ENCODE measurements around the gene EVPL. TPM values are rescaled to one million over a fixed set of nuclear protein-coding genes. Genes with fewer than 3 reads are reported as not detected.

Gene EVPL
- total RNA-seq, 1 donor from 2014 or later: not detected

DNA sequence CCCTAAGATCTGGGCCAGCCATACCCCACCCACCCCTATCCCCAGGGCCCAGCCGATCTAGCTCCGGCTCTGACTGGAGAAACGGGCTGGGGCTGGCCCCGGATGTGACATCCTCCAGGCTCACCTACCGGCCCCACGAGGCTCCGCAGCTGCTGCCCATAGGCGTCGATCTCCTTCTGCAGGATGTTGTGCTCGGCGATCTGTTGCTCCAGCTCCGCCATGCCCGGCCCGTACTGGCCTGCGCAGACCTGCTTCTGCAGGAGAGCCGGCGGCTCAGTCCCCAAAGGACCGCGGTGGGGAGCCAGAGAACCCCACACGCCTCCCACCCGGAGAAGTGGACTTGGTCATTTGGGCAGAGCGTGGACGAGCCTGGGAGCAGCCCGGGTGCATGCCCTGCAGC lies 4.8 kb downstream of the EVPL start:
- Histone ChIP-seq H3K27ac (ENCODE audit: low read depth, low read length) (no peak overlapping the region), H3K36me3 (ENCODE audit: insufficient read depth, low read length) (no peaks in the 10 kb centered on the region), H4K20me1 (ENCODE audit: insufficient read depth, low read length) (no peaks in the 10 kb centered on the region), H3K9ac (ENCODE audit: low read length) (no peak overlapping the region), H3K4me1 (ENCODE audit: insufficient read depth, low read length) (no peaks in the 10 kb centered on the region), H3K9me3 (ENCODE audit: insufficient read depth, low read depth, low read length) (no peaks in the 10 kb centered on the region), H3K79me2 (ENCODE audit: insufficient read depth, low read length) (no peaks in the 10 kb centered on the region), H3K4me3 (ENCODE audit: insufficient read depth, low read depth, low read length) (no peak overlapping the region), H3K27me3 (ENCODE audit: insufficient read depth, low read length) (no peaks in the 10 kb centered on the region), H3K4me2 (ENCODE audit: low read length) (no peak overlapping the region), H2AFZ (ENCODE audit: low read depth, low read length) (no peak overlapping the region)
- Mint-ChIP-seq H3K9me3 (ENCODE audit: unreplicated experiment) (no peaks in the 10 kb centered on the region), H3K4me3 (ENCODE audit: unreplicated experiment) (no peak overlapping the region), H3K27me3 (ENCODE audit: low read depth, unreplicated experiment) (peaks cover 19% of the 10 kb centered on the region), H3K36me3 (ENCODE audit: low read depth, unreplicated experiment) (no peaks in the 10 kb centered on the region), H3K4me1 (ENCODE audit: low read depth, unreplicated experiment) (no peaks in the 10 kb centered on the region), H3K27ac (ENCODE audit: unreplicated experiment) (no peak overlapping the region)
- no peak for TF ChIP-seq EZH2 (IDR thresholded peaks at IDR 0.05; ENCODE audit: insufficient read depth, low read length)
- TF ChIP-seq, protein P1, sequence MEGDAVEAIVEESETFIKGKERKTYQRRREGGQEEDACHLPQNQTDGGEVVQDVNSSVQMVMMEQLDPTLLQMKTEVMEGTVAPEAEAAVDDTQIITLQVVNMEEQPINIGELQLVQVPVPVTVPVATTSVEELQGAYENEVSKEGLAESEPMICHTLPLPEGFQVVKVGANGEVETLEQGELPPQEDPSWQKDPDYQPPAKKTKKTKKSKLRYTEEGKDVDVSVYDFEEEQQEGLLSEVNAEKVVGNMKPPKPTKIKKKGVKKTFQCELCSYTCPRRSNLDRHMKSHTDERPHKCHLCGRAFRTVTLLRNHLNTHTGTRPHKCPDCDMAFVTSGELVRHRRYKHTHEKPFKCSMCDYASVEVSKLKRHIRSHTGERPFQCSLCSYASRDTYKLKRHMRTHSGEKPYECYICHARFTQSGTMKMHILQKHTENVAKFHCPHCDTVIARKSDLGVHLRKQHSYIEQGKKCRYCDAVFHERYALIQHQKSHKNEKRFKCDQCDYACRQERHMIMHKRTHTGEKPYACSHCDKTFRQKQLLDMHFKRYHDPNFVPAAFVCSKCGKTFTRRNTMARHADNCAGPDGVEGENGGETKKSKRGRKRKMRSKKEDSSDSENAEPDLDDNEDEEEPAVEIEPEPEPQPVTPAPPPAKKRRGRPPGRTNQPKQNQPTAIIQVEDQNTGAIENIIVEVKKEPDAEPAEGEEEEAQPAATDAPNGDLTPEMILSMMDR (IDR thresholded peaks at IDR 0.05; ENCODE audit: insufficient read depth, low read depth, low read length): no peak
- FAIRE-seq (no peak), DNase-seq (ENCODE audit: low read depth) (no peak)

DNA sequence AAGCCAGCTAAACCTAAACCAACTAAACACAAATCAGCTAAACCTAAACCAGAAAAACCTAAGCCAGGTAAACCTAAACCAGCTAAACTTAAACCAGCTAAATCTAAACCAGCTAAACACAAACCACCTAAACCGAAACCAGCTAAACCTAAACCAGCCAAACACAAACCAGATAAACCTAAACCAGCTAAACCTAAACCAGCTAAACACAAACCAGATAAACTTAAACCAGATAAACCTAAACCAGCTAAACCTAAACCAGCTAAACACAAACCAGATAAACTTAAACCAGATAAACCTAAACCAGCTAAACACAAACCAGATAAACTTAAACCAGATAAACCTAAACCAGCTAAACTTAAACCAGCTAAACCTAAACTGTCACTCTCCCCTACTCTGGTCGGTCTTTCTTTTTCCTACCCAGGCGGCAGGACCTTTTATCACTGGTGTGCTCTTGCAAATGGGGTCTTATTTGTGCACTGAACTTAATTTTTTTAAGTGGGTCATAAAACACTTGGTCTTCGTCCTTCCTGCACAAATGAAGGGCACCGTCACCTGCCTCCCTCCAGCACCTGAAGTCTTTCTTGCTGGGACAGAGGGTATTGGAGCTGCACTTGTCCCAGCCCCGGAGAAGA lies 7.2 kb downstream of the EVPL start:
- Histone ChIP-seq H3K4me2 (ENCODE audit: low read length) (no peak overlapping the region), H3K27ac (ENCODE audit: low read depth, low read length) (no peak overlapping the region), H2AFZ (ENCODE audit: low read depth, low read length) (no peak overlapping the region), H3K79me2 (ENCODE audit: insufficient read depth, low read length) (no peaks in the 10 kb centered on the region), H3K9me3 (ENCODE audit: insufficient read depth, low read depth, low read length) (no peaks in the 10 kb centered on the region), H3K36me3 (ENCODE audit: insufficient read depth, low read length) (no peaks in the 10 kb centered on the region), H3K27me3 (ENCODE audit: insufficient read depth, low read length) (no peaks in the 10 kb centered on the region), H4K20me1 (ENCODE audit: insufficient read depth, low read length) (no peaks in the 10 kb centered on the region), H3K9ac (ENCODE audit: low read length) (no peak overlapping the region), H3K4me1 (ENCODE audit: insufficient read depth, low read length) (no peaks in the 10 kb centered on the region), H3K4me3 (ENCODE audit: insufficient read depth, low read depth, low read length) (no peak overlapping the region)
- Mint-ChIP-seq H3K27me3 (ENCODE audit: low read depth, unreplicated experiment) (peaks cover 29% of the 10 kb centered on the region), H3K9me3 (ENCODE audit: unreplicated experiment) (no peaks in the 10 kb centered on the region), H3K27ac (ENCODE audit: unreplicated experiment) (no peak overlapping the region), H3K4me3 (ENCODE audit: unreplicated experiment) (no peak overlapping the region), H3K4me1 (ENCODE audit: low read depth, unreplicated experiment) (no peaks in the 10 kb centered on the region), H3K36me3 (ENCODE audit: low read depth, unreplicated experiment) (no peaks in the 10 kb centered on the region)
- FAIRE-seq (no peak), DNase-seq (ENCODE audit: low read depth) (no peak)
- no peak for TF ChIP-seq EZH2 (IDR thresholded peaks at IDR 0.05; ENCODE audit: insufficient read depth, low read length)
- TF ChIP-seq, protein P1 (IDR thresholded peaks at IDR 0.05; ENCODE audit: insufficient read depth, low read depth, low read length): no peak

DNA sequence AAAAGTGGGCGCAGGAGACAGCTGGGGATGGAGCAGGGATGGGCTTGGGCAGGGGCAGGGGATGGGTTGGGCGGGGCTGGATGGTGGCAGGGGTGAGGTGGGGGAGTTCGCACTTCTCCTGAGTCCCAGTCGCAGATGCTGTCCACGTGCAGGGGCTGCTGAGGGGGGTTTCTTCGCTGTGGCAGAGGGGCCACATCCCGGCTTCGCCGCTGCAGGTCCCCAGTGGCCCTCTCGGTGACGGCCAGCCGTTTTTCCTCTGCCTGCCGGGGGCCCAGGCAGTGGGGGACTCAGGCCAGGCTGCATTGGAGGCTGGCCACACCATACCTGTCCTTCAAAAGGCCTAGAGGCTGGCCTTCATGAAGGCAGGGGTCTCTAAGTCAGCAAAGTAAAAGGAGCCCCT lies 8.3 kb downstream of the EVPL start:
- Histone ChIP-seq H4K20me1 (ENCODE audit: insufficient read depth, low read length) (no peaks in the 10 kb centered on the region), H3K9me3 (ENCODE audit: insufficient read depth, low read depth, low read length) (no peaks in the 10 kb centered on the region), H3K4me2 (ENCODE audit: low read length) (no peak overlapping the region), H3K9ac (ENCODE audit: low read length) (no peak overlapping the region), H3K4me3 (ENCODE audit: insufficient read depth, low read depth, low read length) (no peak overlapping the region), H3K79me2 (ENCODE audit: insufficient read depth, low read length) (no peaks in the 10 kb centered on the region), H3K36me3 (ENCODE audit: insufficient read depth, low read length) (no peaks in the 10 kb centered on the region), H3K27me3 (ENCODE audit: insufficient read depth, low read length) (no peaks in the 10 kb centered on the region), H2AFZ (ENCODE audit: low read depth, low read length) (no peak overlapping the region), H3K4me1 (ENCODE audit: insufficient read depth, low read length) (peaks cover 4% of the 10 kb centered on the region), H3K27ac (ENCODE audit: low read depth, low read length) (no peak overlapping the region)
- Mint-ChIP-seq H3K9me3 (ENCODE audit: unreplicated experiment) (no peaks in the 10 kb centered on the region), H3K36me3 (ENCODE audit: low read depth, unreplicated experiment) (no peaks in the 10 kb centered on the region), H3K27ac (ENCODE audit: unreplicated experiment) (no peak overlapping the region), H3K4me3 (ENCODE audit: unreplicated experiment) (no peak overlapping the region), H3K4me1 (ENCODE audit: low read depth, unreplicated experiment) (peaks cover 4% of the 10 kb centered on the region), H3K27me3 (ENCODE audit: low read depth, unreplicated experiment) (peaks cover 27% of the 10 kb centered on the region)
- FAIRE-seq (no peak), DNase-seq (ENCODE audit: low read depth) (no peak)
- no peak for TF ChIP-seq EZH2 (IDR thresholded peaks at IDR 0.05; ENCODE audit: insufficient read depth, low read length)
- TF ChIP-seq, protein P1 (IDR thresholded peaks at IDR 0.05; ENCODE audit: insufficient read depth, low read depth, low read length): no peak

Measured in astrocyte (in vitro differentiated cells and primary cell).